Measurements from ENCODE around the gene DNMT3L. TPM values are rescaled to one million over a fixed set of nuclear protein-coding genes. Genes with fewer than 3 reads are reported as not detected.

DNMT3L gene
- total RNA-seq, 4 donors from 2014 or later, result not detected

DNA sequence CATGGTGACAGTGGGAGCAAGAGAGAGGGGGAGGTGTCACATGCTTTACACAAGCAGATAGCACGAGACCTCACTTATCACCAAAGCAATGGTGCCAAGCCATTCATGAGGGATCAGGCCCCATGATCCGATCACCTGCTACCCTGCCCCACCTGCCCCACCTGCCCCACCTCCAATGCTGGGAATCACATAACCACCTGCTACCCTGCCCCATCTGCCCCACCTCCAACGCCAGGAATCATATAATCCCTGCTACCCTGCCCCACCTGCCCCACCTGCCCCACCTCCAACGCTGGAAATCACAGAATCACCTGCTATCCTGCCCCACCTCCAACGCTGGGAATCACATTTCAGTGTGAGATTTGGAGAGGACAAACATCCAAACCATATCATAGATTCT, 13.3 kb upstream of the DNMT3L start:
- 78% methylated on average over 5 of the region's 5 CpGs for WGBS
- no peaks in the 10 kb centered on the region for H3K4me1 ChIP-seq
- DNase-seq (ENCODE audit: extremely low spot score), result no peak
- TF ChIP-seq POLR2AphosphoS5 (IDR thresholded peaks at IDR 0.05), result no peak
- TF ChIP-seq EP300 (IDR thresholded peaks at IDR 0.05), result no peak
- TF ChIP-seq, protein P1, sequence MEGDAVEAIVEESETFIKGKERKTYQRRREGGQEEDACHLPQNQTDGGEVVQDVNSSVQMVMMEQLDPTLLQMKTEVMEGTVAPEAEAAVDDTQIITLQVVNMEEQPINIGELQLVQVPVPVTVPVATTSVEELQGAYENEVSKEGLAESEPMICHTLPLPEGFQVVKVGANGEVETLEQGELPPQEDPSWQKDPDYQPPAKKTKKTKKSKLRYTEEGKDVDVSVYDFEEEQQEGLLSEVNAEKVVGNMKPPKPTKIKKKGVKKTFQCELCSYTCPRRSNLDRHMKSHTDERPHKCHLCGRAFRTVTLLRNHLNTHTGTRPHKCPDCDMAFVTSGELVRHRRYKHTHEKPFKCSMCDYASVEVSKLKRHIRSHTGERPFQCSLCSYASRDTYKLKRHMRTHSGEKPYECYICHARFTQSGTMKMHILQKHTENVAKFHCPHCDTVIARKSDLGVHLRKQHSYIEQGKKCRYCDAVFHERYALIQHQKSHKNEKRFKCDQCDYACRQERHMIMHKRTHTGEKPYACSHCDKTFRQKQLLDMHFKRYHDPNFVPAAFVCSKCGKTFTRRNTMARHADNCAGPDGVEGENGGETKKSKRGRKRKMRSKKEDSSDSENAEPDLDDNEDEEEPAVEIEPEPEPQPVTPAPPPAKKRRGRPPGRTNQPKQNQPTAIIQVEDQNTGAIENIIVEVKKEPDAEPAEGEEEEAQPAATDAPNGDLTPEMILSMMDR (IDR thresholded peaks at IDR 0.05), result no peak
- no peak for TF ChIP-seq POLR2A (IDR thresholded peaks at IDR 0.05; ENCODE audit: low read depth)
- H3K36me3 ChIP-seq, result no peaks in the 10 kb centered on the region
- no peak overlapping the region for H3K4me3 ChIP-seq
- no peak overlapping the region for H3K27ac ChIP-seq (replicated peaks in 1 of 4)
- intact Hi-C loops (cut with DNase I), result no loop called here
- no peaks in the 10 kb centered on the region for H3K9me3 ChIP-seq
- H3K27me3 ChIP-seq, result peaks cover 0 to 32% (median 0%) of the 10 kb centered on the region in 4 donors

DNA sequence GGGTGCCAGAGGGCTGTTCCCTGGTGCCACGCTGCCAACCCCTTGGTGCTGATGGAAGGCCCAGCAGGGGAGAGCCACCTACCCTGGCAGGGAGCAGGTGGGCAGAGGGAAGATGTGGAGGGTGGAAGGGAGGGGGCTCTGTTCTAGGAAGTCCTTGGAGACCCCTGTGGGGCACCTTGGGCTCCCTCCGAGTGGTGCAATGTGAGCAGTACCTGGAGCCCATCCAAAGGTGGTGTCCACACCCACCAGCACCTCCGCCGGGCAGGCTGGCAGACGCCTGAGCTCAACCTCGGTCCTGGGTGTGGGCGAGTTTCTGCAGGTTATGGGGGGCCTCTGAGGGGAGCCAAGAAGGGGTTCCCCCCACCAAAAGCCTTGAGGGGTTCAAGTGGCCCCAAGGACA, 11.3 kb upstream of the DNMT3L start:
- intact Hi-C loops (cut with DNase I), result no loop called here
- no peaks in the 10 kb centered on the region for H3K36me3 ChIP-seq
- TF ChIP-seq POLR2AphosphoS5 (IDR thresholded peaks at IDR 0.05), result no peak
- no peak for TF ChIP-seq EP300 (IDR thresholded peaks at IDR 0.05)
- TF ChIP-seq, protein P1 (IDR thresholded peaks at IDR 0.05), result no peak
- no peak for TF ChIP-seq POLR2A (IDR thresholded peaks at IDR 0.05; ENCODE audit: low read depth)
- peaks cover 0 to 32% (median 0%) of the 10 kb centered on the region in 4 donors for H3K27me3 ChIP-seq
- no peak overlapping the region for H3K27ac ChIP-seq (replicated peaks in 1 of 4)
- no peaks in the 10 kb centered on the region for H3K9me3 ChIP-seq
- no peak for DNase-seq (ENCODE audit: extremely low spot score)
- no peak overlapping the region for H3K4me3 ChIP-seq
- 85% methylated on average over 7 of the region's 7 CpGs for WGBS
- H3K4me1 ChIP-seq, result no peaks in the 10 kb centered on the region

GRCh38 chr21:44272284-44272858, 10.7 kb upstream of the DNMT3L start:
- intact Hi-C loops (cut with DNase I), result no loop called here
- Histone ChIP-seq H3K27ac (replicated peaks in 1 of 4) (no peak overlapping the region), H3K9me3 (no peaks in the 10 kb centered on the region), H3K4me3 (no peak overlapping the region), H3K4me1 (no peaks in the 10 kb centered on the region), H3K36me3 (no peaks in the 10 kb centered on the region), H3K27me3 (peaks cover 0 to 32% (median 0%) of the 10 kb centered on the region in 4 donors)
- TF ChIP-seq POLR2A (IDR thresholded peaks at IDR 0.05; ENCODE audit: low read depth) (no peak), POLR2AphosphoS5 (IDR thresholded peaks at IDR 0.05) (no peak), EP300 (IDR thresholded peaks at IDR 0.05) (no peak)
- TF ChIP-seq, protein P1 (IDR thresholded peaks at IDR 0.05), result no peak
- 92% methylated on average over 13 of the region's 18 CpGs for WGBS
- no peak for DNase-seq (ENCODE audit: extremely low spot score)

DNA sequence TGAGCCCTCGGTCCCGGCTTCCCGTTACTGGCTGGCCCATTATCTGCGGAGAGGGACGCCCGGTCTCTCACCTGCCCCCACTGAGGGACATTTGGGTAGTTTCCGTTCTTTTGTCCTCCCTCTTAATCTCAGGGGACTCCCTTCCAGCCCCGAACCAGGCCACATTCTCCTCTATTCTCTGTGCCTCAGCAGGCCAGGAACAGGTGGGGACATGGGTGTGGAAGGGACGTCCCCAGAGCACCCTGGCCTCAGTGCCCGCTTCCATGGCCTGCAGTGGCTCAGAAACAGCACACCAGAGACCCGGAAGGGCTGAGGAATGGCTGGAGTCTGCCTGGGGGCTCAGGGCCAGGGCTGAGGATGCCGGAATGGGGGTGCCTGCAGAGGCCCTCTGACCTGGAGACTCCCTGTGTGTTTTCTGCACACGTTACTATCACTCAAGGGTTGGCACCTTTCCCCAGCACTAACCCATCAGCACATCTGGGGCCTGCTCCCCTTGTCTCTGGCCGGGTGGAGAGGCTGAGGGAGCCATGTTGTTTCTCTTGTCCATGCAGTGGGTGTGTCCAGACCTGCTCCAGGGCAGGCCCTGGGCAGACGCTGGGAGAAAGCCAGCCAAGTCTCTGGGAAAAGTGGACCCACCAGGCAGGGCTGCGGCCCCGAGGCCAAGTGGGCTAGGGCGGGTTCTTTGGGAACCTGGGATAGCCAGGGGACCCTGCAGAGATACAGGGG, 10.0 kb upstream of the DNMT3L start:
- intact Hi-C loops (cut with DNase I), result no loop called here
- WGBS, result 86% methylated on average over 17 of the region's 18 CpGs
- Histone ChIP-seq H3K4me1 (no peaks in the 10 kb centered on the region), H3K4me3 (no peak overlapping the region), H3K36me3 (no peaks in the 10 kb centered on the region), H3K27me3 (peaks cover 0 to 32% (median 0%) of the 10 kb centered on the region in 4 donors), H3K9me3 (no peaks in the 10 kb centered on the region), H3K27ac (replicated peaks in 1 of 4) (no peak overlapping the region)
- DNase-seq (ENCODE audit: extremely low spot score), result no peak
- TF ChIP-seq POLR2A (IDR thresholded peaks at IDR 0.05; ENCODE audit: low read depth) (no peak), POLR2AphosphoS5 (IDR thresholded peaks at IDR 0.05) (no peak), EP300 (IDR thresholded peaks at IDR 0.05) (no peak)
- TF ChIP-seq, protein P1 (IDR thresholded peaks at IDR 0.05), result no peak
